ENCODE results near the gene GCLC.

DNA sequence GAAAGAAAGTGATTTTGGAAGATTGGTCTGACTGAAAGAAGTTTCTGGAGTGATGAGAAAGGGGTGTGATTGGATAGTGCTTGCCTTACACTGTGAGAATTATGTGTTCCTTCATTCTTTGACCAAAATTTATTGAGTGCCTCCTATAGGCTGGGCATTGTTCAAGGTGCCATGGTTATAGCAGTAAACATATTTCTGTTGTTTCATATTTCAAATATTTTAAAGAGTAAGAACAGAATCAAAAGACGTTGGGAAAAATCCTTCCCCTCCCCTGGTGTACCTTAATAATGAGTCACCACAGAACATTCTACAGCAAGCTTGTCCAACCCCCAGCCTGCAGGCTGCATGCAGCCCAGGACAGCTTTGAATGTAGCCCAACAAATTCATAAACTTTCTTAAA is 78.6 kb downstream of the GCLC start:
- TF ChIP-seq EP300 (IDR thresholded peaks at IDR 0.05; ENCODE audit: low read length) = no peak
- no peak for TF ChIP-seq NFXL1 (CRISPR knock-in tag; IDR thresholded peaks at IDR 0.05)
- TF ChIP-seq, protein P1, sequence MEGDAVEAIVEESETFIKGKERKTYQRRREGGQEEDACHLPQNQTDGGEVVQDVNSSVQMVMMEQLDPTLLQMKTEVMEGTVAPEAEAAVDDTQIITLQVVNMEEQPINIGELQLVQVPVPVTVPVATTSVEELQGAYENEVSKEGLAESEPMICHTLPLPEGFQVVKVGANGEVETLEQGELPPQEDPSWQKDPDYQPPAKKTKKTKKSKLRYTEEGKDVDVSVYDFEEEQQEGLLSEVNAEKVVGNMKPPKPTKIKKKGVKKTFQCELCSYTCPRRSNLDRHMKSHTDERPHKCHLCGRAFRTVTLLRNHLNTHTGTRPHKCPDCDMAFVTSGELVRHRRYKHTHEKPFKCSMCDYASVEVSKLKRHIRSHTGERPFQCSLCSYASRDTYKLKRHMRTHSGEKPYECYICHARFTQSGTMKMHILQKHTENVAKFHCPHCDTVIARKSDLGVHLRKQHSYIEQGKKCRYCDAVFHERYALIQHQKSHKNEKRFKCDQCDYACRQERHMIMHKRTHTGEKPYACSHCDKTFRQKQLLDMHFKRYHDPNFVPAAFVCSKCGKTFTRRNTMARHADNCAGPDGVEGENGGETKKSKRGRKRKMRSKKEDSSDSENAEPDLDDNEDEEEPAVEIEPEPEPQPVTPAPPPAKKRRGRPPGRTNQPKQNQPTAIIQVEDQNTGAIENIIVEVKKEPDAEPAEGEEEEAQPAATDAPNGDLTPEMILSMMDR (IDR thresholded peaks at IDR 0.05 in 2 of 3, conservative IDR thresholded peaks at IDR 0.05 in 1 of 3; ENCODE audit: insufficient read depth in 2 of 3, low read depth in 1 of 3, low read length in 3 of 3) = no peak
- TF ChIP-seq BRCA1 (IDR thresholded peaks at IDR 0.05) = no peak
- no peak for TF ChIP-seq BRCA1 (CRISPR knock-in tag; IDR thresholded peaks at IDR 0.05)
- no peak for TF ChIP-seq ZNF274 (IDR thresholded peaks at IDR 0.05; ENCODE audit: borderline replicate concordance, low read depth, low read length)
- TF ChIP-seq, protein P2, sequence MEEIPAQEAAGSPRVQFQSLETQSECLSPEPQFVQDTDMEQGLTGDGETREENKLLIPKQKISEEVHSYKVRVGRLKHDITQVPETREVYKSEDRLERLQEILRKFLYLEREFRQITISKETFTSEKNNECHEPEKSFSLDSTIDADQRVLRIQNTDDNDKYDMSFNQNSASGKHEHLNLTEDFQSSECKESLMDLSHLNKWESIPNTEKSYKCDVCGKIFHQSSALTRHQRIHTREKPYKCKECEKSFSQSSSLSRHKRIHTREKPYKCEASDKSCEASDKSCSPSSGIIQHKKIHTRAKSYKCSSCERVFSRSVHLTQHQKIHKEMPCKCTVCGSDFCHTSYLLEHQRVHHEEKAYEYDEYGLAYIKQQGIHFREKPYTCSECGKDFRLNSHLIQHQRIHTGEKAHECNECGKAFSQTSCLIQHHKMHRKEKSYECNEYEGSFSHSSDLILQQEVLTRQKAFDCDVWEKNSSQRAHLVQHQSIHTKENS (CRISPR knock-in tag; IDR thresholded peaks at IDR 0.05) = no peak
- TF ChIP-seq ZNF57 (CRISPR knock-in tag; IDR thresholded peaks at IDR 0.05) = no peak
- TF ChIP-seq, protein P3, sequence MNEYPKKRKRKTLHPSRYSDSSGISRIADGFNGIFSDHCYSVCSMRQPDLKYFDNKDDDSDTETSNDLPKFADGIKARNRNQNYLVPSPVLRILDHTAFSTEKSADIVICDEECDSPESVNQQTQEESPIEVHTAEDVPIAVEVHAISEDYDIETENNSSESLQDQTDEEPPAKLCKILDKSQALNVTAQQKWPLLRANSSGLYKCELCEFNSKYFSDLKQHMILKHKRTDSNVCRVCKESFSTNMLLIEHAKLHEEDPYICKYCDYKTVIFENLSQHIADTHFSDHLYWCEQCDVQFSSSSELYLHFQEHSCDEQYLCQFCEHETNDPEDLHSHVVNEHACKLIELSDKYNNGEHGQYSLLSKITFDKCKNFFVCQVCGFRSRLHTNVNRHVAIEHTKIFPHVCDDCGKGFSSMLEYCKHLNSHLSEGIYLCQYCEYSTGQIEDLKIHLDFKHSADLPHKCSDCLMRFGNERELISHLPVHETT (CRISPR knock-in tag; conservative IDR thresholded peaks at IDR 0.05 in 1 of 2, IDR thresholded peaks at IDR 0.05 in 1 of 2) = no peak
- no peak for TF ChIP-seq SIN3A (IDR thresholded peaks at IDR 0.05; ENCODE audit: borderline replicate concordance in 2 of 2, control insufficient read depth in 1 of 2, low read depth in 2 of 2, low read length in 2 of 2)

Measured in K562 (cell line).